HTERT RPE-1 (cell line): Measurements from ENCODE around the gene GPR139.

Experiments
- in situ Hi-C: fragments of 300-500 bp; cut with MboI; formaldehyde crosslinking; loops from 4 replicates; pipeline ENCODE4 v1.14.3; 2020; ENCODE audit warnings: low sequenced_read_pairs

GPR139 gene

GRCh38 chr16:19991614-19992013 lies 82.1 kb downstream of the GPR139 start:
- in situ Hi-C loops = no loop called here

- in situ Hi-C loops = no loop called here
These were observed 89.6 kb downstream of the GPR139 start for GRCh38 chr16:19984135-19984534.
